ENCODE results near the gene CHRNG.

DNA sequence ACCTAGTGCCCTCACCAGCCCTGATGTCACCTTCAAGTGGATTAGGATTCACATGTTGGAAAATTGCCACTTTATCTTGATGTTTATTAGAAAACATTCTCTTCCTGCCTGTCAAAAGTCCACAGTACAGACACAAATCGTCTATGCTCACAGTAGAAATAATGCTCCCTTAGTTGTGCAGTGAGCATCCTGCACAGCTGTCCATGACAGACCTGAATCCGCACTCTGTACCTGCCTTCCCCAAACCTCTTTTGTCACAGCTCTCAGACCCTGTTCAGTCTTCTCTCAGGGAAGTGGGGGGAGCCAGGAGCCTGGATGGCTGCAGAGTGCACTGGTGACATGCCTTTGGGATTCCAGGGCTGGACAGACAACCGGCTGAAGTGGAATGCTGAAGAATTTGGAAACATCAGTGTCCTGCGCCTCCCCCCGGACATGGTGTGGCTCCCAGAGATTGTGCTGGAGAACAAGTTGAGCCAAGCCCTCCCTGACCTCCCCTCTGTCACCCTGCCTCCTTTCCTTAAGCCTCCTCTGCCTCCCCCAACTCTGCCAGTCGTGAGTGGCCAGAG is 11.5 kb upstream of the CHRNG start:
- TF ChIP-seq, protein P1, sequence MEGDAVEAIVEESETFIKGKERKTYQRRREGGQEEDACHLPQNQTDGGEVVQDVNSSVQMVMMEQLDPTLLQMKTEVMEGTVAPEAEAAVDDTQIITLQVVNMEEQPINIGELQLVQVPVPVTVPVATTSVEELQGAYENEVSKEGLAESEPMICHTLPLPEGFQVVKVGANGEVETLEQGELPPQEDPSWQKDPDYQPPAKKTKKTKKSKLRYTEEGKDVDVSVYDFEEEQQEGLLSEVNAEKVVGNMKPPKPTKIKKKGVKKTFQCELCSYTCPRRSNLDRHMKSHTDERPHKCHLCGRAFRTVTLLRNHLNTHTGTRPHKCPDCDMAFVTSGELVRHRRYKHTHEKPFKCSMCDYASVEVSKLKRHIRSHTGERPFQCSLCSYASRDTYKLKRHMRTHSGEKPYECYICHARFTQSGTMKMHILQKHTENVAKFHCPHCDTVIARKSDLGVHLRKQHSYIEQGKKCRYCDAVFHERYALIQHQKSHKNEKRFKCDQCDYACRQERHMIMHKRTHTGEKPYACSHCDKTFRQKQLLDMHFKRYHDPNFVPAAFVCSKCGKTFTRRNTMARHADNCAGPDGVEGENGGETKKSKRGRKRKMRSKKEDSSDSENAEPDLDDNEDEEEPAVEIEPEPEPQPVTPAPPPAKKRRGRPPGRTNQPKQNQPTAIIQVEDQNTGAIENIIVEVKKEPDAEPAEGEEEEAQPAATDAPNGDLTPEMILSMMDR (IDR thresholded peaks at IDR 0.05 in 4 of 5, conservative IDR thresholded peaks at IDR 0.05 in 1 of 5): no peak
- TF ChIP-seq POLR2A (IDR thresholded peaks at IDR 0.05): no peak

Measured in gastrocnemius medialis (tissue), 4 donors.